ENCODE data around the gene KNOP1.

The KNOP1 gene

GRCh38 chr16:19717741-19718623, at the start of gene KNOP1, which contains the start of gene IQCK:
KNOP1 (minus strand) TSS chr16:19718227; CDS start chr16:19715035, 3,192 bp downstream.
IQCK (plus strand) TSS chr16:19718271; CDS start chr16:19718307, 36 bp downstream.
- DNase-seq = peak; percentile 93

- DNase-seq = no peak
Measured at GRCh38 chr16:19767497-19767896, 49.5 kb upstream of the KNOP1 start.

GRCh38 chr16:19766988-19767387, 49.0 kb upstream of the KNOP1 start:
- DNase-seq = no peak

GRCh38 chr16:19766554-19766884, 48.5 kb upstream of the KNOP1 start:
- no peak for DNase-seq

GRCh38 chr16:19765860-19766553, 48.0 kb upstream of the KNOP1 start:
- DNase-seq = no peak

GRCh38 chr16:19760356-19761060, 42.5 kb upstream of the KNOP1 start:
- DNase-seq = no peak

GRCh38 chr16:19757762-19758595, 40.0 kb upstream of the KNOP1 start:
- DNase-seq = no peak

GRCh38 chr16:19757026-19757425, 39.0 kb upstream of the KNOP1 start:
- DNase-seq = no peak

- no peak for DNase-seq
Measured at GRCh38 chr16:19755268-19755667, 37.2 kb upstream of the KNOP1 start.

- DNase-seq = no peak
Measured at GRCh38 chr16:19754644-19755036, 36.6 kb upstream of the KNOP1 start.

- no peak for DNase-seq
Measured at GRCh38 chr16:19753815-19754643, 36.0 kb upstream of the KNOP1 start.

- DNase-seq = no peak
Measured at GRCh38 chr16:19751478-19752385, 33.7 kb upstream of the KNOP1 start.

- no peak for DNase-seq
Measured at GRCh38 chr16:19749571-19750080, 31.6 kb upstream of the KNOP1 start.

- no peak for DNase-seq
Measured at GRCh38 chr16:19748389-19749168, 30.6 kb upstream of the KNOP1 start.

- no peak for DNase-seq
Measured at GRCh38 chr16:19746561-19746960, 28.5 kb upstream of the KNOP1 start.

- DNase-seq = no peak
Measured at GRCh38 chr16:19745286-19746010, 27.4 kb upstream of the KNOP1 start.

GRCh38 chr16:19744670-19745069, 26.6 kb upstream of the KNOP1 start:
- DNase-seq = no peak

GRCh38 chr16:19743816-19744159, 25.8 kb upstream of the KNOP1 start:
- no peak for DNase-seq

GRCh38 chr16:19741354-19741753, 23.3 kb upstream of the KNOP1 start:
- no peak for DNase-seq

Data from activated naive CD4-positive, alpha-beta T cell treated with Interleukin-2 at 50 U/mL for 16 hours (primary cell).